HPDE6-E6E7 (cell line): ENCODE data around the gene SNX11.

Experiments
- DNase-seq: peaks from one replicate; pipeline ENCODE4 v3.0.0; 2011; ENCODE audit warnings: missing footprints; ENCODE audit errors: extremely low spot score

SNX11 gene

DNA sequence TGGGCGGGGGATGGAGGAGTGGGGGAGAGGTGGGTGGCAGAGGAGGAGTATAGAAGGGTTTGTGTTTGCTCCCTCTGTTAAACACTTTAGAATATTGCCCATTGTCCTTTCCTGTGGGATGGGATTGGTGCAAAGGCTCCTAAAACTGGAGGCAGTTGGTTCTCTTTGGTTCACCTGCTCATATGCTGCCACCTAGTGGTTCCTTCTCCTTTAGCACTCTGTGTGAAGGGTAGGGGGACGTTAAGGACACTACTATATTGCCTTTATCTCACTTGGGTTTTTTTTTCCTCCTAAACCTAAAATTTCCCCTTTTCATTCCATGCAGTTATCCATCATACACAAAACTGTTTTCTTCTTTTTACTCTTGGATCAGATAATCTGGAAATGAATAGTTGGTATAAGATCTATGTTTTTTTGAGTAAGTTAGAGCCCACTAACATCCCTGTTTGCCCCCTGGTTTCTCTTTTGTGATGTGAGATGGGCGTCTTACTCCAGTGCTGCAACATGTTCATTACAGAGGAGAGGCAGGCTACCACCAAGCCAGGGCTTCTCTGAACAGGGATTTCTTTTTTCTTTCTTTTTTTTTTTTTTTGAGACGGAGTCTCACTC is 23.8 kb downstream of the SNX11 start:
- peak; percentile 63 for DNase-seq

DNA sequence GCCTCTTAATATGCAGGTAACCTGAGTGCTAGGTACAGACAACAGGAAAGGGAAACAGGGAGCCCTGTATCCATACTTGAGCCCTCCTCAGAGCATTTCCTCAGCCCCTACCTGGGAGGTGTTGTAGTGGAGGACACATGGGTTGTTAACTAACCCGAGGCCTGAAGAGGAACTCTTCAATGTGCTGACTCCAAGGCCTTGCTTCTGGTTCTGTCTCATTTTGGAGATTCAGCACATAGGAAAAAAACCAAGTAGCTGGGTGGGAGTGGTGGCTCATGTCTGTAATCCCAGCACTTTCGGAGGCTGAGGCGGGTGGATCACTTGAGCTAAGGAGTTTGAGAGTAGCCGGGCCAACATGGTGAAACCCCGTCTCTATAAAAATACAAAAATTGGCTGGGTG is 24.8 kb downstream of the SNX11 start:
- DNase-seq, result no peak

DNA sequence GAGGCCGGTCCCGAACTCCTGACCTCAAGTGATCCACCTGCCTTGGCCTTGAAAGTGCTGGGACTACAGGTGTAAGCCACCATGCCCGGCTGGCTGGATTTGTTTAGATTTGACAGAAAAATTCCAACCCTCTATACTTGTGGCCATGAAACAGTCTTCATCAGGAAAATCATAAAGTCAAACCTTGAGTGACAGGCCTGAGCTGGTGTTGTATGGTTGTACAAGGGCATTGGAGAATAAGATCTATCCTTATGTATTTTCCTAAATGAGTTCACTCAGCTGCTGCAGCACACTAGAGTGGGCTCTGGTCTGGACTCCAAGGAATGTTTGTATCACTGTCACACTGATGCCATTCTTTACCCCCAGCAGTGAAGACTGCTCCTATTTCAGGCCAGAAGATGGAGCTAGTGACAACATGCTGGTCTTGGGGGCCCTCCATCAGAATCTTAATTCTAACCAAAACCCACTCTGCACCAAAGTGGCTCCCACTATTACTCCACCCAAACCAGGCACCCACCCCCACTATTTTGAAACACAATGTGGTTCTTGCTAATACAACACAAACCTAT is 27.4 kb downstream of the SNX11 start:
- no peak for DNase-seq

DNA sequence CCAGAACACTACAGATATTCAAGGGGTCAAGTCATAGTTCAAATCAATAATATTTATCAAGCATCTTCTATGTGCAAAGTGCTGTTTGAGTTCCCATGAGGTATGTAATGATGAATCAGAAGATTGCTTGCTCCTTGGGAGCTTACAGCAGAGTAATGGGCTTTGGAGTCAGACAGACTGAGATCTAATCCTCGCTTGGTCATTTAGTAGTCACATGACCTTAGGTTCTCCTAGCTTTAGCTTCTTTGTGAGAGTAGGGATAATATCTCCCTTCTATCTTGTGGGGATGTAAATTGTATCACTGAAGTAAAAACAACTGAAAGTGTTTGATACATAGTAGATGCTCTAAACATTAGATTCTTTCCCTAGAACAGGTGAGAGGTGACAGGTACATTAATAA is 30.1 kb downstream of the SNX11 start:
- DNase-seq, result no peak

DNA sequence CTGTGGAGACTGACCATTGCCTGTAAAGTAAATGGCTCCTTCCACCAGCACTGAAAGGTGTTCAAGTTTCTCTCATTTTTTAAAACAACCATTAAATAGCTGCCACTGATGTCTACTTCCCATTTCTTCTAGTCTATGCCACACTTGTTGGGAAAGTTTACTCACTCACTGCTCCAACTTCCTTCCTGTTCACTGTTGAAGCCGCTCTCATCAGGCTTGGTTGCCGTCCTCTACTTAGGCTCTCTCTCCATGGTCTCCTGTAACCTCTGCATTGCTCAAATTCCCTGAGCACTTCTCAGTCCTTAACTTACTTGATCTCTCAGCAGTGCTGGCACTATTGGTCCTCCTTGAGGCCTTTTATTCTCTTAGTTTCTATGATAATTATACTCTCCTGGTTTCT is 32.4 kb downstream of the SNX11 start:
- no peak for DNase-seq

DNA sequence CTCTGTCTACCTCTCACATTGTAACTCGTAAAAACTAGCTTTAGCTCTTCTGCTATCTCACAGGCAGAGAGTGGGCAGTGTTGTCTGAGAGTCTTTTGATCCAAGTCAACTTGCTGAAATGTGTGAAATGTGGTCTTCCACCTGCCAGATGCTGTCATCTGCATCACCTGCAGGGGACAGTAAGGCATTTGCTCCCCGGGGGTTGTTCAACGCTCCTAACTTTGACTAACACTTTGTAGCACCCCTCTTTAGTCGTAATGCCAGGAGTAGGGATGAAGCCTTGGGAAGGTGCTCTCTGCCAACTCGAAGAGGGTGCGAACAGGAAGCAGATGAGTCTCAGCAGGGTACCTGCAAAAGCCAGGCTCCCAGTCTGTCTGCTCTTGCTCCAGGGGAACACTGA is 36.1 kb downstream of the SNX11 start:
- DNase-seq, result no peak

DNA sequence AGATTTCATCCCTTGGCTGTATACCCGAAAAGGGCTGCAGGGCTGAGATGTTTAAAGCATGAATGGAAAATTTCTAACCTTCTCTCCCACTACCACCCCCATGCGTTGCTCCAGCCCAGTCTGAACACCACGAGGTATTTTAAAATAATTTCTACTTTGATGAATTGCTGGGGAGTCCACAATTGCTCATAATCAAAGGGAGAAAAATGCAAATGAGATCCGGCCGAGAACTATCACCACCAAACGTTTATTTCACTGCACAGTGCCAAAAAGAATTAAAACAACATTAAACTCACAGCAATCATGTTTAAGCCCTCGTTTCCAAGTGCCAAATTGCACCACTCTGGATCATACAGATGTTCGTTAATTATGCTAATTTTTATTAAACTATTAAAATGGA is 36.7 kb downstream of the SNX11 start:
- DNase-seq, result no peak

DNA sequence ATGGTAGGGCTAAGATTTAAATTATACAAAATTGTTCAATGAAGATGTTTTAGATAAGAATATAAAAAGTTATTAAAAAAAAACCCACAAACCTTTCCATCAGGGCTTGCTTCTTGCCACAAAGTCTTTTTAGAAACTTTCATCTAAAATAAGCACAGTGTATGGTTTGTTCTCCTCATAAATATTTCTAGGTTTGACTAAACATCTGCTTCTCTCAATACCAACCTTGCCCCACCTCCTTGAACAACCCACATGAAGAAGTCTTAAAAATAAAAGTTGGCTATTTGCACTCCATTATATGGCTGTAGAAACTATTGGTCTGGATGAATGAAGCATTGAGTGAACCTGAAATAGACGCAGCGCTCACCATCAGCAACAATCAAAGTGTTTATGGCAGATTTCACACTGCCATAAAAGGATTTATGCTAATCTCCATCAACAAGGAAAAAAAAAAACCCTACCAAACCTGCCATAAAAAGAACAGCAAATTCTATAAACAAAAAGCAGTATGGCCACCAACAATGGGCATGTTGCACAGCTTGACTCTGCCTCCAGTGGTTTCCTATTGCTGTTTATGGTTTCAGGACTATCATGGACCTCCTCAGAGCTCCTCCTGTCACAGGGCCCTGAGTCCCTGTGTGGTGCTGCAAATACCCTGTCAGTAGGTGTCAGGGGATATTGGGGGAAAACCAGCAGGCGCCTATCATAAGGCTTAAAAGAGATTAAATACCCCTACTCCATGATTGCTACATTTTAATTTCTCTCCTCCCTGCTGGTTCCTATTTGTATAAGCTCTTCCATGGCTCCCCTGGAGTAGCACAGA is 37.6 kb downstream of the SNX11 start:
- no peak for DNase-seq

DNA sequence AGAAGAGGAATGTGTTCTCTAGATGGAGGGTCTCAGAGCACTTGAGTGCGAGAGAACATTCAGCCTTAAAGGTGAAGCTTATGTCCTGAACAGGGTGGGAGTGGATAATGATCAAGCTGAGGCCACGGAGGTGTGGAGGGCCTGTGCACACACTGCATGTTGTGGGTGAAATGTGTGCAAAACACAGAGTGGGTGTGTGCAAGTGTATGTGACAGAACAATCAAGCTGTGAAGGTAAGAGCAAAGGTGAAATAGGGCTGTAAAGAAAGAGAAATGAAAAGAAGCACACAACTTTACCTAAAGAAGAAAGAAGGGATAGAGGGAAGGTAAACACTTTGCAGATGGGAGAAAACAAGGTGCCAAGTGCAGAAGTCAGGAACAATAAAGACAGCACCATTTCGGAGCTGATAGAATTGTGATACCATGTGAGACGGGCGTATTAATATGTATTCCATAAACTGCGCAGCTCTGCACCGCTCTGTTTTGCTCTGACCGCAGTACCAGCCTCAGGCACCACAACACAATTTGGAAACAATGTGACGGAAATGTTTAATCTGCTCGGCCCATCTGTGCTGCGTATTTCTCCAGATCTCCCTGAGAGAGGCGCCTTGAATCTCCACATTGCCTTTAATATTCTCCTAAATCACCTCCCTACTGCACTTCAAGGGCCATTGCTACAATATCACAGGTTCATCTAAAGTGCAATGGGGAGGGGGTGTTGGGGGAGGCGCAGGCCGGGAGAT is 40.6 kb downstream of the SNX11 start:
- no peak for DNase-seq

DNA sequence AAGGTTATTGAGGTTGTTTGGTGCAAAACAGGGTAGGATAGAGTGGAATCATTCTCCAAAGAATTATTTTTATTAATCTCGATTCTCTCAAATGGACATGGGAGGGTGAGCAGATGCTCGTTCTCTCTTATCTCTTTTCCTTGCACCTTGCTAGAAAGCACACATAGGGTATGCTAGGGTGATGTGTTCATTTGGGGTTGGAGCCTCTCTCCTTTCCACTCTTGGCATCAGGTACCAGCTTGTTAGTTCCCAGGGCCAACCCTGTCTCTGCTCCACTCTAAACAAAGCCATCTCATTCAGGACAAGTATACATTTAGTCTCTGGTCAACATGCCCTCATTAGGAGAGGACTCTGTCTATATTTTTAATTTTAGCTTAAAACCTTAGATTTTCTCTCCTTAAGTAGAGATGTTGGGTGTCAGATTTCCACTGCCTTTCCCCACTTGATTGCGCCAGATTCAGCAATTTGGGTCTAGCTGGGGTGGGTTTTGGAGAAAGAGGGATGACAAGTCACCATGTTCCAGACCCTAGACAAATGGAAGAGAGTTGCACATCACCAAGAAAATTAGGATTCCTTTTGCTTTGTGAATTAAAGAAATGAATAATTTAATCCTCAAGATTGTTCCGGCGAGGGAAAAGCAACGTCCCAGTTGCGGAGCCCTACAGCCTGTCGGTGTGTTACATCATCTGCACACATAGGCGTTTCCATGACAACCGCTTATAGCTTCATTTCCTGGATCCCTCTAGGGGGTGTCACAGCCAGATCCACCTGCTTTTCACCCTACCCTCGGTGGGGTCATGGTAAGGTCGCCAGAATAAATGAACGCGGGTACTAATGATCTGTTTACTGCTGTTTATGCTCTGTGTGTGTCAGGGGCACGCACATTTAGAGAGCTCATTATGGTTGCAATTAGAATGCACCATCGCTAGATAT is 41.6 kb downstream of the SNX11 start:
- DNase-seq, result no peak

DNA sequence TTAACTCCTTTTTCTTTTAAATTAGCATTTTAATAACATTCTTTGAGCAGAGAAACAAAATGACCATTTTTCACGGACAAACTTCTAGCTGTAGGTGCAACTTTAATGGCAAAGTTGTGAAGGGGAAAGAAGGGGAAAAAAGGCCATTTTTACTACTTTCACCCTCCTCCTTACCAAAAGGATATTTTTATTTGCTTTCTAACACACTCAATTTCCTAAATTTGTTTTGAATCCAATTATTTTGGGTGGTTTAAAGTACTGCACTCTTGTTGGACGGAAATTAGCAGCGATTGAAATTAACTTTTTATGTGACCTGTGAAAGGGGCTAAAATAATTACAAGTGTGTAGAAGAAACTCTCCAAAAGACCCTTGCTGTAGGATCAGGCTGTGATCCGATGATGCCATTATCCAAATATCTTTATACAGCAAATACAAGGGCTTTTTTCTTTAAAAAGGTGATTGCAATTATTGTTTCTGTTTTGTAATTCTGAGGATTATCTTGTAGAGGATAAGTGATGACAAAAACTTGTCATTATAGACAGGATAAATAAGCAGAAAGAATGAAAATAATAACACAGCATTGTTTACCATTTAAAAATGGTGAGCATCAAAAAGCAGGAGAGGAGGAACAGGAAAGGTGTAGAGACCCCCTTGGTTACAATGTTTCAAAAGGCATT is 42.4 kb downstream of the SNX11 start:
- no peak for DNase-seq

DNA sequence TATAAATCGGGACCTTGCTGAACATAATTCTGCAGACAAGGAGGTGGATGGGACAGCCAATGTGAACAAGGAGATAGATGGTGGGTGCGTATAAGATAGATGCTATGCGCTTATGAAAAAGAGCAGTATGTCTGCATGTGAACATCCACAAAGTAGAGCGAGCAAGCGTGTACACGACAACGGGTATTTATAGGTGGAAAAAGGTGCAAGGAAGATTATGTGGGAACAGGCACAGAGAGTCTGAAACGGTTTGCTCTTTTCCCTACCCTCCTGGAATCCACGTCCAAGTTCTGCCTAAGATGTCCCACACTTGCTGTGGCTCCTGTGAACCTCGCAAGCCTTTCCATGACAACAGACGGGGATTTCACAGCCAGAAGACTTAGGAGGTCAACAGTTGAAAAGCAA is 43.0 kb downstream of the SNX11 start:
- DNase-seq, result no peak

DNA sequence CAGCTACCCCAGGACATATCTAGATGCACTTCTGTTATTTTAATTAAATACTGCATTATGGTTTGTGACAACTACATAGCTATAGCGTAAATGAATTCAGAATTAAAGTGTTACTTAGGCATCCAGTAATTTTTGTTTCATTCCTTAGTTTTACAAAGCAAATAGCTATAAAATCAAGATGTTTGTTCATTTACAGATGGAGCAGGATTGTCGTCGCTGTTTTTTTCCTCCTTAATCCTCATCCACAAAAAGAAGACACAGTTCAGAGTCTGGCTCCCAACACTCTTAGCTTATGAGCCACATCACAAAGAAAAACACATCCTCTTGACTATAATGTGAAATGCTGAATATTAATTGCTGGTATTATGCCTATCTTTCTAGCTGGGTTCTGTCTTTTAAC is 43.7 kb downstream of the SNX11 start:
- DNase-seq, result no peak

DNA sequence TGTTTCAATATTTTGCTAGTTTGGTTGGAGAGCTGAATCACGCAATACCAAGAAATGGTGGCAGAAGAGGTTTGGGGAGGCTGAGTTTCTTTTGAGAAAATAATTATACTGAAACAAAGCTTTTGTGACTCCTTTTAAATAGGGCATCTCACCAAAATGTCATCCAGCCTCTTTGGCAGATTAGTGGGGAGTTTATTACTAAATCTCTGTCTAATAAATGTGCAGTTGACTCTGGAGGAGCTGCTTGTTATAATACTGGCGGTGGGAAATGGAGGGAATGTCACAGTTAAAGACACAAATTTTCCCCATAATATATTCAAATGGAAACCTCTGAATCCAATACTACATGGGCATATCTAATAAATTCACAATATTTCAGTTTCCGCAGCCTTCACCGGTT is 44.7 kb downstream of the SNX11 start:
- no peak for DNase-seq

DNA sequence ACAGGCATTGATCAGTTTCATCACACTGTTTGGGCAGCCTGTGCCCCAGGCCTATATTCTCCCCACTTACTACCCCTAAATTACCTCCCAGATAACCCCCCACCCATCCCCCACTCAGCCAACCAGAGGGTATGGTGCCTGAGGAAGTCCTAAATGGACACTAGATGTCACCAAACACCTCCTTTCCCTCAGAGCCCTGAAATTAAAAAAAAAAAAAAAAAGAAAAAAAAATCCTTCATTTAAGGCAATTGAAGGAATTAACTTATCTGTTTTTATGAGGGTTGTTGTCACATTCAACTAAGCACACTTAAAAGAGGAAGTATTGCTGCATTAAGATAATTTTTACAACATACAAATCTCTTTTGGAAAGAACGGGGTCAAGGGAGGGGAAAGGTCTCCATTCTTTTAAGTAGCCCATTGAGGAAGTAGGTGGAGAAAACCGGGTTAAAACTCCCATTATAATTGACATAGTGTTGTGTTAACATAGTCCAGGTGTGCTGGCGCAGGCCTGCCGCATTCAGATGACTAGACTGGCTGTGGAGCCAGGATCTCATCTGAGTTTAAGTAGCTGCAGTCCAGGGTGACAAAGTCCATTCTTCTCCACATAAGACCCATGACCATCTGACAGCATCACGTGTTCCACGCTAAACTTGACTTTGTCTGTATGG is 46.3 kb downstream of the SNX11 start:
- peak; percentile 37 for DNase-seq

DNA sequence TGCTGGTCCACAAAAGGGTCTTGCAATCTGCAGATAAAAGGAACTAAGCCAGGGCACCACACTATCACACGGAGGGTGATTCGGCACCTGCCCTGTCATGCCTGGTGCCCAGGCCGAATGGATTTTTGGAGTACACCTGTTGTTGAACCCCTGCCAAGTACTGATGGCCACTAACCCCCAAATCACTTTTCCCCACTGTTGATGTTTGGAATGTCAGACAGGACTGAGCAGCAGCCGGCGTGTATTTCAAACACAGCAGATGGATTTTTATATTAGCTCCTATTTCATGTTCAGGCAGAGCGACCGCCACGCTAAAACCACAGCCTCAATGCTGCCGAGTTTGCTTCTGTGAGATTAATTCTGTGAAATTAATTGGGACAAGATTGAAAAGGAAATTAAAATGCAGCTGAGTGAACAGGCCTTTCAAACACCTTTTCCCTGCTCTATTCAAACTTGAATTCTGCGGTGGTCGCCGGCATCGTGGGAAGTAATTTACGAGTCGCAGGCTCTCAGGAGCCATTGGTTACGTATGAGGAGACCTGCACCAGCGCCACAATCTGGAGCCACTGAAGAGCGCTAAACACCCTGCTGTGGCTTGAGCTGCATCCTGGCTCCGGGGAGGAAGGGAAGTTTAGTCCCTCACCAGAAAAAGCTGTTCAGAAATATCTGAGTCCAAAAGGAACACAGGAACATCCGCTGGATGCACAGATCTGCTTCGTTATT is 48.5 kb downstream of the SNX11 start:
- DNase-seq, result no peak

DNA sequence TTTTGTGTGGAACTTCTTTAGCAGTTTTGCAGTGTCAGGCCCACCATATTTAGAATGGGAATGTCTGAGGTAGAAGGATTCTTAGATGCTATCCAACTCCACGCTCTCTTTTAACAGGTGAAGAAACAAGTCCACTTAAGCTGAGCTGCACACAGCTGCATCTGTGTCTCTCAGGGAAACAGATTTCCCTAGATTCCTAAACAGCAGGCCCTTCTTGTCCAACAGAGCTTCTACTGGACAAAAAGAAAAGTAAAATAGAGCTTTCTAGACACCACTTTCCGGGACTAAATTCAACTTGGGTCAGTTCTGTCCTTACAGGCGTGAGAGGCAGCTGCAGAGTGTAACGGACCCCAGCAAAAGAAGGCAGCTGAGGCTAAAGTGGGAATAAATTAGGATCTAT is 51.7 kb downstream of the SNX11 start:
- DNase-seq, result no peak

DNA sequence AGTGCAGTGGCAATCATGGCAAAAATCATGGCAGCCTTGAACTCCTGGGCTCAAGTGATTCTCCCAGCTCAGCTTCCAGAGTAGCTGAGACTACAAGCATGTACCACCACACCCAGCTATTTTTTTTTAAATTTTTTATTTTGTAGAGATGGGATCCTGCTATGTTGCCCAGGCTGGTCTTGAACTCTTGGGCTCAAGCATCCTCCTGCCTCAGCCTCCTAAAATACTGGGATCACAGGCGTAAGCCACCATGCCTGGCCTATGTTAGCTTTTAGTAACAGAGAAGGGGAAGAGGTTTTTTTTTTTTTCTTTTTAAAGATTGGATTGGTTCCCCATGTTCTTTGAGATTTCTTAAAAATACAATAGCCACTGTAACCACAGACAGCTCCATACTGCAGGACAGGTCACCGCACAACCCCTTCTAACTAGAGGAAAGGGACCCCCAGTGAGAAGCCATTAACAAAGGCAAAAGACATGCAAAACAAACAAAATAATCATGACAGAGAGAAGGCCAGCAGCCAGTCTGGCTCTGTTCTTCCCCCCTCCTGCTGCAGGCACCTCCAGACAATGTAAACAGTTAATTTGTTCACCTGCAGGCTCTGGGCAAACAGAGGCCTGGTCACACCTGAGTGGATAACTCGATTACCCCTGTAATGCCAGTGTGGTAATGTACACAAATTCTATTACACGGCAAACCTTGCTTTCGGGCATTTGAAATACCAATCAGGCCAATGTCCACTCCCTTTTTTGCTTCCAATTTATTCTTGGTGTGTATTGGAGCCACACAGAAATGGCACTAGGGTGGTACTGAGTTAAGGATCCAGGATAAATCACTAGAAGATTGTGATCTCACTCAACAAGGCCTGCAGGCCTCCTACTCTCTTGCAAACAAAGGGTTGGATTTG is 52.9 kb downstream of the SNX11 start:
- DNase-seq, result no peak
